Thoracic aorta (tissue), 2 donors: Measurements from ENCODE around the gene FRMPD4. TPM values are rescaled to one million over a fixed set of nuclear protein-coding genes. Genes with fewer than 3 reads are reported as not detected.

Source experiments
- ATAC-seq: fragments of 150-250 bp; one replicate; pipeline ENCODE4 v1.8.0; 2017; ENCODE audit warnings: low read depth; ENCODE audit not compliant: insufficient number of reproducible peaks, low FRiP score
- DNase-seq: peaks from one replicate; pipeline ENCODE4 v3.0.0-alpha.2; 2020; ENCODE audit warnings: low spot score
- H3K27ac ChIP-seq, 2 donors: fragments of 200-600 bp; sonication (generic); 1 replicate in 1 of 2; 2 replicates in 1 of 2; pipeline ENCODE4 v1.5.1; 2016; ENCODE audit warnings: mild to moderate bottlenecking in 2 of 2, moderate library complexity in 2 of 2
- H3K27me3 ChIP-seq: fragments of 200-600 bp; sonication (generic); replicated peaks from 2 replicates; pipeline ENCODE4 v1.6.0; 2016; ENCODE audit warnings: mild to moderate bottlenecking; ENCODE audit not compliant: insufficient read depth
- H3K36me3 ChIP-seq: fragments of 200-600 bp; sonication (generic); one replicate; pipeline ENCODE4 v1.5.1; 2016
- H3K4me1 ChIP-seq, 2 donors: fragments of 200-600 bp; sonication (generic); 1 replicate in 1 of 2; 2 replicates in 1 of 2; pipeline versions ENCODE4 v1.5.1 to v1.6.0; 2016; ENCODE audit warnings: low read depth in 2 of 2, mild to moderate bottlenecking in 1 of 2; ENCODE audit not compliant: control insufficient read depth in 1 of 2
- H3K4me3 ChIP-seq: fragments of 200-600 bp; sonication (generic); 2 replicates; pipeline ENCODE4 v1.5.1; 2016; ENCODE audit warnings: mild to moderate bottlenecking
- H3K9me3 ChIP-seq: fragments of 200-600 bp; sonication (generic); 2 replicates; pipeline ENCODE4 v1.5.1; 2016
- total RNA-seq, 2 donors: library from RNA; depleted of rRNA; stranded (reverse); fragments of >200 nt; gene quantifications; one replicate each; pipeline versions ENCODE4 v1.1.0 to v1.2.3, GENCODE V29; 2016
- TF ChIP-seq, protein P1 (sequence below): fragments of 200-600 bp; sonication (generic); IDR thresholded peaks from one replicate; pipeline ENCODE4 v1.5.1; 2019; ENCODE audit warnings: antibody characterized with exemption

The FRMPD4 gene
- total RNA-seq, 2 donors from 2014 or later = not detected

DNA sequence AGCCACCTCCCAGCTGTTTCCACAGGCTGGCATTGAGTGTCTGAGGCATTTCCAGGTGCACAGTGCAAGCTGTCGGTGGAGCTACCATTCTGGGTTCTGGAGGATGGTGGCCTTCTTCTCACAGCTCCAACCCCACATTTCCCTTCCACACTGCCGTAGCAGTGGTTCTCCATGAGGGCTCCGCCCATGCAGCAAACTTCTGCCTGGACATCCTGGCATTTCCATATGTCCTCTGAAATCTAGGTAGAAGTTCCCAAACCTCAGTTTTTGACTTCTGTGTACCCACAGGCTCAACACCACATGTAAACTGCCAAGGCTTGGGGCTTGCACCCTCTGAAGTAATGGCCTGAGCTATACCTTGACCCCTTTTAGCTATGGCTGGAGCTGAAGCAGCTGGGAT, 10.3 kb upstream of the FRMPD4 start:
- Histone ChIP-seq H3K9me3 (no peaks in the 10 kb centered on the region), H3K36me3 (no peaks in the 10 kb centered on the region), H3K4me1 (no peaks in the 10 kb centered on the region), H3K27me3 (no peaks in the 10 kb centered on the region), H3K4me3 (no peak overlapping the region), H3K27ac (no peak overlapping the region)
- DNase-seq (no peak), ATAC-seq (no peak)
- TF ChIP-seq, protein P1, sequence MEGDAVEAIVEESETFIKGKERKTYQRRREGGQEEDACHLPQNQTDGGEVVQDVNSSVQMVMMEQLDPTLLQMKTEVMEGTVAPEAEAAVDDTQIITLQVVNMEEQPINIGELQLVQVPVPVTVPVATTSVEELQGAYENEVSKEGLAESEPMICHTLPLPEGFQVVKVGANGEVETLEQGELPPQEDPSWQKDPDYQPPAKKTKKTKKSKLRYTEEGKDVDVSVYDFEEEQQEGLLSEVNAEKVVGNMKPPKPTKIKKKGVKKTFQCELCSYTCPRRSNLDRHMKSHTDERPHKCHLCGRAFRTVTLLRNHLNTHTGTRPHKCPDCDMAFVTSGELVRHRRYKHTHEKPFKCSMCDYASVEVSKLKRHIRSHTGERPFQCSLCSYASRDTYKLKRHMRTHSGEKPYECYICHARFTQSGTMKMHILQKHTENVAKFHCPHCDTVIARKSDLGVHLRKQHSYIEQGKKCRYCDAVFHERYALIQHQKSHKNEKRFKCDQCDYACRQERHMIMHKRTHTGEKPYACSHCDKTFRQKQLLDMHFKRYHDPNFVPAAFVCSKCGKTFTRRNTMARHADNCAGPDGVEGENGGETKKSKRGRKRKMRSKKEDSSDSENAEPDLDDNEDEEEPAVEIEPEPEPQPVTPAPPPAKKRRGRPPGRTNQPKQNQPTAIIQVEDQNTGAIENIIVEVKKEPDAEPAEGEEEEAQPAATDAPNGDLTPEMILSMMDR = no peak

DNA sequence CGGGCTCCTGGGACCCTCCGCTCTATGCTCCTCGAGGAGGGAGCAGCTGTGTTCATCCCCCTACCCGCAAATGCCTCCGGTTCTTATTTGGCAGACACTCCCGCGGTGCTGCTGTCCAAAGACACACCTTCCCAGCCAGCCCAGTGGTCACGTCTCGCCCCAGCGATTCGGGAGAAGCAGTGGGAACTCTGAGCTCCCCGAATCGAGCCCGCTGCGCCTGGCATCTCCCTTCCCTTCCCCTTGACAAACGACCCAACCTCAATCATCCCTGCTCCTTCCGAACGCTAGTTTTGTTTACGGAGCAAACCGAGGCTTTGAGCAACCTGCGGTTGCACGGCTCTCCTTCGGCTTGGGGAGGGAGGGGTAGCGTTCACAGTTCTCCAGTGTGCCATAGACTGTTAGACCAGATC, 317 bp upstream of the FRMPD4 start:
- Histone ChIP-seq H3K4me3 (no peak overlapping the region), H3K9me3 (no peaks in the 10 kb centered on the region), H3K36me3 (no peaks in the 10 kb centered on the region), H3K4me1 (no peaks in the 10 kb centered on the region), H3K27ac (no peak overlapping the region), H3K27me3 (no peaks in the 10 kb centered on the region)
- TF ChIP-seq, protein P1 = no peak
- ATAC-seq = no peak
- DNase-seq = no peak

DNA sequence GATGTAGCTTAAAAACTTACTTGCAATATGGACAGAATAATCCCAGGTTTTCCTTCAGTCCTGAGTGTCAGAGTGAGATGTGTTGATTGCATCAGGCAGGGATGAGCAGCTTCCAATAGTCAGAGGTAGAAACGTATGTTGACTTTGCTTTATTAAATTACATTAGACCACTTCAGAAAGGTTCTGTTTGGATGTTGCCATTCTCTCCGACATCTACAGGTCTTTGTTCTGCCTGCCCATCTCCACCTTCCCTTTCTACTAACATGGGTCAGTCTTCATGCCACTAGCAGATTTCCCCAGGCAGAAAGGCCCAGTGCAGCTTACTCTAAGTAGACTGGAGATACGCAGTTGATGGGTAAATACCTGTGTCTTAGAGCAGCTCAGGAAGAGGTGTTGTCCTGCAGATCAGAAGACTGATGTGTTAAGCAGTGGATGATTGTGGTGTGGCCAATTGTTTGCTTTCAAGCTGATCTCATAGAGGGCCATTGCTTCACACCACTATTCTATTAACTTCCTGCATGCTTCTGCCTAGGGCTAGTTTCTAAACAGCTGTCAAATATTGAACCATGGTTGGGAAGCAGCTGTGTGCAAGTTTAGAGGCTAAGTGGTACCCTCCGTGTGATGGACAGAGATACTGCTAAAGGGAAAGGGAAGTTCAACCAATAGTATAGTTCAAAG, 1.8 kb downstream of the FRMPD4 start:
- no peak overlapping the region for H3K27ac ChIP-seq
- no peak for DNase-seq
- TF ChIP-seq, protein P1 = no peak

DNA sequence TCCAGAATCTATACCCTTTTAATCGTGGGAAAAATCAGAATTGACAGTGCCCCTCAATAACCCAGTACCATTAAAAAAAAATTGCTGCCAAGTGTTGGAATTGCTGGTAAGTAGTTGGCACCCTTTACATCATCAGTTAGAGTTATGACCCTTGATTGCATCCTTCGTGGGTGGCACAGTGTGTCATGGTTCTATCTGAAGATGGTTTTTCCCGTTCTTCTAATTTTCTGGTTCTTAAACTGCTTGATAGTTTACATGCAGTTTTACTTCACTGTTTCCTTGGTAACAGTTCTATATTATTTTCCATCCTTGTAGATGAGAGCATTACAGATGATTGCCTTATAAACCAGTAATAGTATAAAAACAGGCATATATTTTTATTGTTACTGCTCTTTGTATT, 3.2 kb downstream of the FRMPD4 start:
- no peaks in the 10 kb centered on the region for H3K4me1 ChIP-seq
- no peaks in the 10 kb centered on the region for H3K36me3 ChIP-seq
- no peak overlapping the region for H3K27ac ChIP-seq

More for the DNA sequence above, 1.8 kb downstream of the FRMPD4 start:
- H3K4me3 ChIP-seq = no peak overlapping the region
- H3K9me3 ChIP-seq = no peaks in the 10 kb centered on the region
- H3K27me3 ChIP-seq = no peaks in the 10 kb centered on the region
- H3K4me1 ChIP-seq = no peaks in the 10 kb centered on the region
- no peaks in the 10 kb centered on the region for H3K36me3 ChIP-seq
- ATAC-seq = no peak

DNA sequence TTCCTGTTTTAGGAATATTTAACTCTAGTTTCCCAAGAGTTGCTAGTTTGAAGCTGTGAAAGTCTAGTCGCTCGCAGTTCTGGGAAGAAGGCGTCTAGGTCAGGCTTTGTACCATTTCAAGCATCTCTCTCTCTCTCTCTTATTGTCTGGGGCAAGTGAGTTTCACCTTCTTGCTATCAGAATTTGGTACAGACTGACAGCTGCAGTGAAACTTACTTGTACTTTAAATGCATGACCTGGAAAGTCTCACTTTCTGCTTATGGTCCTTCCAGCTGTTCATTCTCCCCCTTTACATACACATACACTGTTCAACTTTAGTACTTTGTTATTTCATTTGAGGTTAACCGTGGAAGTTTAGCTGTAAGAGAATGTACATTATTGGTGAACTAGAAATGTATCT, 4.4 kb downstream of the FRMPD4 start:
- Histone ChIP-seq H3K9me3 (no peaks in the 10 kb centered on the region), H3K27me3 (no peaks in the 10 kb centered on the region), H3K4me3 (no peak overlapping the region), H3K36me3 (no peaks in the 10 kb centered on the region), H3K27ac (no peak overlapping the region), H3K4me1 (no peaks in the 10 kb centered on the region)
- ATAC-seq (no peak), DNase-seq (no peak)
- TF ChIP-seq, protein P1 = no peak

More for the DNA sequence above, 3.2 kb downstream of the FRMPD4 start:
- ATAC-seq (no peak), DNase-seq (no peak)
- H3K27me3 ChIP-seq = no peaks in the 10 kb centered on the region
- TF ChIP-seq, protein P1 = no peak
- H3K9me3 ChIP-seq = no peaks in the 10 kb centered on the region
- H3K4me3 ChIP-seq = no peak overlapping the region
